Measurements from ENCODE around the gene KRT7. TPM values are rescaled to one million over a fixed set of nuclear protein-coding genes. Genes with fewer than 3 reads are reported as not detected.
A peak's percentile ranks its signal among the peaks of the same experiment; 100 is the strongest.

KRT7 gene
- total and polyA plus RNA-seq, 12 donors: 0.33 to 34.8 (median 8.4) TPM

DNA sequence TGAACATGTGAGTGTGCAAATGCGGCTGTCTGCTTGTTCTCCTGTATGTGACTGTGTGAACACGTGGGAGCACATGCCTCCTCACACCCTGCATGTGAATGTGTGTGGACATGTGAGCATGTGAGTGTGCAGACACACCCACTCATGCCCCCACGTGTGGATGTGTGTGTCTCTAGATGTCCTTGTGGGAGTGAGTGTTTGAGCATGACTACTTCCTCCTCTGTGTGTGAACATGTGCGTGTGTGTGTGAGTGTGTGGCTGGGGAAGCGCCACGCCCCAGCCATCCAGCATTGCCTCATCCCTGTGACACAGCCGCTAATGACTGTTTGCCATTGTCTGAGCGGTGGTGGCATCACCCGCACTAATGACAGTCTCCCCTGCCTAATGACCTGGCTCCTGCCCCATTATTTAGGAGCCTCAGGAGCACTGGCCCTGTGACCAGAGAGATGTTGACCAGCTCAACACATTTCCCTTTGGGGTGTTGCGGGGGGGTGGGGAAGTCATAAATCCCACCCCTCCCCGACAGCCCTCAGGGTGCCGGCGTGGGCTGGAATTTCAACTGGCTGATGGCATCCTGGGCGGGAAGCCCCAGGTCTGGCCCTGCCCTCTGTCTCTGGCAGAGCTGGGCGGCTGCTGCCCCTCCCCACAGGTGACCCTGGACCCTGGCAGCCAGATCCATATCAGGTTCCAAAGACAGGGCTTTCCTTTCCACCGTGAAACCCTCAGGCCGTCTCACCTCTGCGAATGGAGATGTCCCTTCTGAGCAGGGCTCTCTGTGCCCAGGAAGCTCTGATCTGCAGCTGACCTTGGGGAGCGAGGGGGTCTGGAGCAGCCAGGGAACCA is 29.7 kb upstream of the KRT7 start:
- Histone ChIP-seq H3K36me3 (replicated peaks in 1 of 2) (no peaks in the 10 kb centered on the region), H3K27me3 (no peaks in the 10 kb centered on the region), H3K4me3 (no peak overlapping the region), H3K9me3 (replicated peaks in 1 of 3) (no peaks in the 10 kb centered on the region), H3K27ac (peak overlapping the region in 2 of 5 donors; percentile 10 to 59), H3K4me1 (replicated peaks in 1 of 2) (peaks cover 5 to 31% of the 10 kb centered on the region in 2 donors)
- peak in 6 of 7 donors; percentile 65 to 90 (median 80) for DNase-seq
- TF ChIP-seq POLR2A (IDR thresholded peaks at IDR 0.05): no peak
- TF ChIP-seq, protein P1, sequence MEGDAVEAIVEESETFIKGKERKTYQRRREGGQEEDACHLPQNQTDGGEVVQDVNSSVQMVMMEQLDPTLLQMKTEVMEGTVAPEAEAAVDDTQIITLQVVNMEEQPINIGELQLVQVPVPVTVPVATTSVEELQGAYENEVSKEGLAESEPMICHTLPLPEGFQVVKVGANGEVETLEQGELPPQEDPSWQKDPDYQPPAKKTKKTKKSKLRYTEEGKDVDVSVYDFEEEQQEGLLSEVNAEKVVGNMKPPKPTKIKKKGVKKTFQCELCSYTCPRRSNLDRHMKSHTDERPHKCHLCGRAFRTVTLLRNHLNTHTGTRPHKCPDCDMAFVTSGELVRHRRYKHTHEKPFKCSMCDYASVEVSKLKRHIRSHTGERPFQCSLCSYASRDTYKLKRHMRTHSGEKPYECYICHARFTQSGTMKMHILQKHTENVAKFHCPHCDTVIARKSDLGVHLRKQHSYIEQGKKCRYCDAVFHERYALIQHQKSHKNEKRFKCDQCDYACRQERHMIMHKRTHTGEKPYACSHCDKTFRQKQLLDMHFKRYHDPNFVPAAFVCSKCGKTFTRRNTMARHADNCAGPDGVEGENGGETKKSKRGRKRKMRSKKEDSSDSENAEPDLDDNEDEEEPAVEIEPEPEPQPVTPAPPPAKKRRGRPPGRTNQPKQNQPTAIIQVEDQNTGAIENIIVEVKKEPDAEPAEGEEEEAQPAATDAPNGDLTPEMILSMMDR (IDR thresholded peaks at IDR 0.05): no peak
- intact Hi-C loops (cut with DNase I): no loop called here
- WGBS, 4 donors: 41 to 75% (median 59%) methylated on average over 4 to 19 of the region's 19 CpGs

DNA sequence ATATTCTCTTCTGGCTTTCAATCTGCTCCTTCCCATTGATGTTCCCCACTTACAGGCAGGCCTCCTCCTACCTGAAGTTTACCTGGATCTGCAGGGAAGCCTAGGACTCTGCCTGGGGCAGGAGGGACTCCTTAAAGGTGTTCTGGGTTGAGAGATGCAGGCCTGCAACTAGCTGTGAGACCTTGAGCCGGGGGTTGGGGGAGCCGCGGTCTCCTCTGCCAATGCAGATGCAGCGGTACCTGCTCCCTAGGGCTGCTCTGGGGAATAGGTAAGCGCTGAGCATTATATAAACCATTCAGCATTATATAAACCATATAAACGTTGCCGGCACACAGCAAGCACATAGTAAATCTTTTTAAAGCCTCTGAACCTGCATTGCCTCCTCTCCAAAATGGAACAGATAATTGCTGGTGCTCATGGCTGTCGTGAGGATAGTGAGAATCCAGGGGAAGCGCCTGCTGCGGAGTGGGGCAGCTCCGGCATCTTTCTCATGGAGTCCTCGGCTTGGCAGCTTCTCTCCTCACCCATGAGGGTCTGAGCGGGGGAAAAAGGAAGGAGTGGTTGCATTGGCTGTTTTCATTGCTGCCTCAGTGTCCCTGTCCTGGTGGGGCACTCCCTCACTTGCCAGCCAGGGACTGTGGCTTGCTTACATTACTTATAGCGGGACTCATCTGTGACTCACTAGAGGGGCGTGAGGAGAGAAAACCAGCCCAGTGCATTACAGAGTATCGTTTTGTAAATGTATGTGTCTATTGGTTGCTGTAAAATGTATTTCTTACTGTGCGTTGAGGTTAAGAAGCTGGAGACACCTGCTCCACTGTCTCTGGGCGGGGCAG is 28.7 kb upstream of the KRT7 start:
- H3K9me3 ChIP-seq (replicated peaks in 1 of 3): no peaks in the 10 kb centered on the region
- no peaks in the 10 kb centered on the region for H3K27me3 ChIP-seq
- peaks cover 5 to 24% of the 10 kb centered on the region in 2 donors for H3K4me1 ChIP-seq (replicated peaks in 1 of 2)
- TF ChIP-seq POLR2A (IDR thresholded peaks at IDR 0.05): no peak
- TF ChIP-seq, protein P1 (IDR thresholded peaks at IDR 0.05): no peak
- H3K36me3 ChIP-seq (replicated peaks in 1 of 2): no peaks in the 10 kb centered on the region
- intact Hi-C loops (cut with DNase I): no loop called here
- DNase-seq: peak in 3 of 7 donors; percentile 11 to 20 (median 14)
- no peak overlapping the region for H3K4me3 ChIP-seq
- 91 to 98% (median 92%) methylated on average over 13 to 18 of the region's 18 CpGs for WGBS, 4 donors
- no peak overlapping the region for H3K27ac ChIP-seq

DNA sequence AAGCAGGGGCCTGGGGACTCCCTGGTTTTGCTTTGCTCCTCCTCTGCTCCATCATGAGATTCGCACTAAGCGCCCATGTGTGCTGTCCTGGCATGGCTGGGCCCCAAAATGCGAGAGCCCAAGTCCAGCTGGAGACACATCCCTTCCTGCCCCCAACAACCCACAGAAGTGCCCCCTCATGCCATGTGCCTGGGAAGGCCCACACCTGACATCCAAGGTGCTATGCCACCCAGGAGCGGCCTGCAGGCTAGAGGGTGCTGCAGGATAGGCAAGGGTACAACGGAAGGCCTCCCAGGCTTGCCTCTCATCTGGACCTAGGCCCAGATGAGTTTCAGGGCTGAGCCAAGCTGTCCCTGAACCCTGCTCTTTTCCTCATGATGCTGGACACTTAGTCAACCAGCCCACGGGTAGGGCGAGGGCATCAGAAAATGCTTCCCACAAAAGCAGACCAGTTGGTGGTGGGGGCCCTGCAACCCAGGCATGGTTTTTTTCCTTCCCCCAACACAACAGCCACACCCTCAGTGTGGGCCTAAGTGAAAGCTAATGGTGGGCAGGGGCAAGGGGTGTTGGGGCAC is 28.0 kb upstream of the KRT7 start:
- TF ChIP-seq POLR2A (IDR thresholded peaks at IDR 0.05): no peak
- TF ChIP-seq, protein P1 (IDR thresholded peaks at IDR 0.05): no peak
- Histone ChIP-seq H3K4me3 (no peak overlapping the region), H3K9me3 (replicated peaks in 1 of 3) (no peaks in the 10 kb centered on the region), H3K36me3 (replicated peaks in 1 of 2) (no peaks in the 10 kb centered on the region), H3K27me3 (no peaks in the 10 kb centered on the region), H3K27ac (no peak overlapping the region), H3K4me1 (replicated peaks in 1 of 2) (peaks cover 5 to 25% of the 10 kb centered on the region in 2 donors)
- intact Hi-C loops (cut with DNase I): no loop called here
- peak in 2 of 7 donors; percentile 45 to 68 for DNase-seq
- 43 to 80% (median 75%) methylated on average over 2 to 7 of the region's 7 CpGs for WGBS, 4 donors
